Measurements from ENCODE around the gene CCL13.

Gene CCL13

DNA sequence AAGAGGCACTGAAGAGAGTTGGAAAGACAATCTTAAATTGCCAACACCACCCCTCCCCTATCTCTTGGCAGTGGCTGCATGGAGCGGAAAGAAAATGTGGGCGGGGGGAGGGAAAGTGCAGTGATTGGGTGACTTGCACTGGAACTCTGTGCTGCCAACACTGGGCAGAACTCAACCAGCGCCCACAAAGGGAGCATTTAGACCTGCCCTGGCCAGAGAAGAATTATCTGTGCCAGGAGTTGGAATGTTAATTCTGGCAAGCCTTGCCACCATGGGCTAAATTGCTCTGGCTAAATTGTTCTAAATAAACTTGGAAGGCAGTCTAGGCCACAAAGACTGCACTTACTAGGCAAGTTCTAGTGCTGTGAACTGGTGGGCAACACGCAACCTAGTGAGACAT is 6.5 kb upstream of the CCL13 start:
- Histone ChIP-seq H3K36me3 (ENCODE audit: insufficient read depth, low read length) (no peaks in the 10 kb centered on the region), H3K9me3 (ENCODE audit: control insufficient read depth, insufficient read depth, low read length) (no peaks in the 10 kb centered on the region), H3K9ac (ENCODE audit: low read depth, low read length) (no peak overlapping the region), H3K4me1 (ENCODE audit: insufficient read depth, low read length) (no peaks in the 10 kb centered on the region)

GRCh38 chr17:34351096-34351495 is 5.2 kb upstream of the CCL13 start:
- H3K9me3 ChIP-seq (ENCODE audit: control insufficient read depth, insufficient read depth, low read length), result no peaks in the 10 kb centered on the region
- H3K9ac ChIP-seq (ENCODE audit: low read depth, low read length), result no peak overlapping the region
- no peaks in the 10 kb centered on the region for H3K36me3 ChIP-seq (ENCODE audit: insufficient read depth, low read length)
- no peaks in the 10 kb centered on the region for H3K4me1 ChIP-seq (ENCODE audit: insufficient read depth, low read length)

GRCh38 chr17:34352191-34352590 is 4.1 kb upstream of the CCL13 start:
- no peak overlapping the region for H3K9ac ChIP-seq (ENCODE audit: low read depth, low read length)
- no peaks in the 10 kb centered on the region for H3K9me3 ChIP-seq (ENCODE audit: control insufficient read depth, insufficient read depth, low read length)
- no peaks in the 10 kb centered on the region for H3K36me3 ChIP-seq (ENCODE audit: insufficient read depth, low read length)
- no peaks in the 10 kb centered on the region for H3K4me1 ChIP-seq (ENCODE audit: insufficient read depth, low read length)

DNA sequence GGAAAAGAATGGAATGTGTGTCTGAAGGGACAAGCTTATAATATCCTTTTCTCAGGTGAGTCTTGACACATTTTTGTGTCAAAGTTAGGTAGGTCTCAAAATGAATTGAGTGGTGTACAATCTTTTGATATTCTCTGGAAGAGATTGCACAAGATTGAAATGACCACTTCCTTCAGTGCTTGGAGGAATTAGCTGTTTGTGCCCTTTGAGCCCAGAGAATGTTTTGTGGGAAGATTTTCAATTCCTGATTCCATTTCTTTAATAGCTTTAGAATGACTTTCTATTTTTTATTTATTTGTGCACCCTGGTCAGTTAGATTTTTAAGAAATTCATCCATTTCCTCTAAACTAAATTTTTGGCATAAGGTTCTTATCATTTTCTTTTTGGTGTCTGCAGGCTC is 1.6 kb upstream of the CCL13 start:
- no peaks in the 10 kb centered on the region for H3K36me3 ChIP-seq (ENCODE audit: insufficient read depth, low read length)
- no peaks in the 10 kb centered on the region for H3K4me1 ChIP-seq (ENCODE audit: insufficient read depth, low read length)
- H3K9me3 ChIP-seq (ENCODE audit: control insufficient read depth, insufficient read depth, low read length), result no peaks in the 10 kb centered on the region
- no peak overlapping the region for H3K9ac ChIP-seq (ENCODE audit: low read depth, low read length)

- no peak overlapping the region for H3K9ac ChIP-seq (ENCODE audit: low read depth, low read length)
- H3K4me1 ChIP-seq (ENCODE audit: insufficient read depth, low read length), result no peaks in the 10 kb centered on the region
These were observed 1.1 kb downstream of the CCL13 start for GRCh38 chr17:34357398-34357797.

DNA sequence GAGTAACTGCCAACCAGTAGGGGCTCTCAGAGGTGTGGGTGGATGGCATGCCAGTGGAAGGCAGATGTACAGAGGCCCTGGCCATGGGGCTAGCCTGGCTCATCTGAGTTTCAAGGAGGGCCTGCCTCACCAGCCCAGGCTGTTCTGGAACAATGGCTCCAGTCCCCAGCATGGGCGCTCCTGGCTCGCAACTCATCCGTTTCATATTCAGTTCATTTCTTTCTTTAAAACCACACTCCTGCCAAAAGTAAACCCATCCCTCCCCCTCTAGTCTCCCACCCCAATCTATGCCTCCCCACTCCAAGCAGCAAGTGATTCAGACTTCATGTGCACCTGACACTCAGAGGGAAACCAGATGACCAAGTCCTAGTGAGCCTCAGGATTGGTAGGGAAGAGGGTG is 2.4 kb downstream of the CCL13 start:
- Histone ChIP-seq H3K9me3 (ENCODE audit: control insufficient read depth, insufficient read depth, low read length) (no peaks in the 10 kb centered on the region), H3K9ac (ENCODE audit: low read depth, low read length) (no peak overlapping the region), H3K4me1 (ENCODE audit: insufficient read depth, low read length) (no peaks in the 10 kb centered on the region), H3K36me3 (ENCODE audit: insufficient read depth, low read length) (no peaks in the 10 kb centered on the region)

More at GRCh38 chr17:34357398-34357797, 1.1 kb downstream of the CCL13 start:
- Histone ChIP-seq H3K36me3 (ENCODE audit: insufficient read depth, low read length) (no peaks in the 10 kb centered on the region), H3K9me3 (ENCODE audit: control insufficient read depth, insufficient read depth, low read length) (no peaks in the 10 kb centered on the region)

GRCh38 chr17:34360601-34361270 is 4.5 kb downstream of the CCL13 start:
- H3K4me1 ChIP-seq (ENCODE audit: insufficient read depth, low read length), result no peaks in the 10 kb centered on the region
- H3K36me3 ChIP-seq (ENCODE audit: insufficient read depth, low read length), result no peaks in the 10 kb centered on the region
- no peaks in the 10 kb centered on the region for H3K9me3 ChIP-seq (ENCODE audit: control insufficient read depth, insufficient read depth, low read length)
- H3K9ac ChIP-seq (ENCODE audit: low read depth, low read length), result no peak overlapping the region

DNA sequence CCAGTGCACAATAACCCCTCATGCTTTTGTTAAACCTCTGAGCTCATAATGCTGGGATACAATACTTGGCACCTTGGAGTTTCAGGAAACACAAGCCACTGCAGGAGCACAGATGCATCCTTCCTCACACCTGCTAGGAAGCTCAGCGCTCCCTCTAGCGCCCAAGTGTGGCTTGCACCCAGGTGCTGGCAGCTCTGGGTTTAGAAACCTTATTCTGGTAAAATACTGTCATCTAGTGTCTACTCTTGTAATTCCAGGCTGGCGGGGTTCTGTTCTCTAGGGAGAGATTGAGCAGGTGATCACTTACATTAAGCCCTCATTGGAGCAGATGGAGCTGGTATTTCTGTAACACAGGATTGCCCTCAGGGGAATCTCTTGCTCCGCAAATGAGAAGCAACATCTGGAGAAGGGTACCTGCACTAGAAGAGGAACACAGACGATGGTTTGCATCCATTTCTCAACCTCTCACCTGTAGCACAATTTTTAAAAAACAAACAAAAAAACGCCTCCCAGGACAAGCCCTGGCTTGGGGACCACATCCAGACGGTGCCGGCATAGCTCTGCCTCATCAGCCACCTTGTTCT is 5.3 kb downstream of the CCL13 start:
- no peaks in the 10 kb centered on the region for H3K4me1 ChIP-seq (ENCODE audit: insufficient read depth, low read length)
- no peaks in the 10 kb centered on the region for H3K36me3 ChIP-seq (ENCODE audit: insufficient read depth, low read length)
- H3K9me3 ChIP-seq (ENCODE audit: control insufficient read depth, insufficient read depth, low read length), result no peaks in the 10 kb centered on the region
- no peak overlapping the region for H3K9ac ChIP-seq (ENCODE audit: low read depth, low read length)

- Histone ChIP-seq H3K36me3 (ENCODE audit: insufficient read depth, low read length) (no peaks in the 10 kb centered on the region), H3K4me1 (ENCODE audit: insufficient read depth, low read length) (no peaks in the 10 kb centered on the region), H3K9ac (ENCODE audit: low read depth, low read length) (no peak within 1 kb of the TSS), H3K9me3 (ENCODE audit: control insufficient read depth, insufficient read depth, low read length) (no peaks in the 10 kb centered on the region)
These were observed 6.9 kb downstream of the CCL13 start, which contains the start of gene CCL1 for GRCh38 chr17:34363183-34363661. CCL1 (minus strand) TSS chr17:34363233; CDS start chr17:34363161, 72 bp downstream.

GRCh38 chr17:34364751-34365150 is 8.5 kb downstream of the CCL13 start:
- H3K9ac ChIP-seq (ENCODE audit: low read depth, low read length), result no peak overlapping the region
- no peaks in the 10 kb centered on the region for H3K4me1 ChIP-seq (ENCODE audit: insufficient read depth, low read length)

GRCh38 chr17:34365340-34365739 is 9.1 kb downstream of the CCL13 start:
- H3K9me3 ChIP-seq (ENCODE audit: control insufficient read depth, insufficient read depth, low read length), result no peaks in the 10 kb centered on the region
- H3K9ac ChIP-seq (ENCODE audit: low read depth, low read length), result no peak overlapping the region
- no peaks in the 10 kb centered on the region for H3K36me3 ChIP-seq (ENCODE audit: insufficient read depth, low read length)
- no peaks in the 10 kb centered on the region for H3K4me1 ChIP-seq (ENCODE audit: insufficient read depth, low read length)

More at GRCh38 chr17:34364751-34365150, 8.5 kb downstream of the CCL13 start:
- no peaks in the 10 kb centered on the region for H3K9me3 ChIP-seq (ENCODE audit: control insufficient read depth, insufficient read depth, low read length)
- no peaks in the 10 kb centered on the region for H3K36me3 ChIP-seq (ENCODE audit: insufficient read depth, low read length)

DNA sequence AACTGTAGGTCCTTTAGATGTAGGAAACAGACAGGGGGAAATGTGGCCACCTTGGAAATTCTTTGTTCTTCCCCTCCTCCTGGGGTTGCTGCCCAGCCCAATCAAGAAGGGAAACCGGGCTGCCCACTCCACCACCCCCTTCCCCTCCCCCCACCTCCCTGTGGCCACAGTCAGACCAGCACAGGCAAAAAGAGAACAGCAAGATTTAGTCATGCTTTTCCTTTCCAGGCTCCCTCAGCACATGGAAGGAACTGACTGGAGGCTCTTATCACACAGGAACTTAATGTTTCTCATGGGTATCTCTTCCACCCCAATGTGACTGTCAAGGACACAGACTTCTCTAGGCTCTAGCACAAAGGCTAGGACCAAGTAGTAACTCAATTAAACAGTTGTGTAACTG is 9.7 kb downstream of the CCL13 start:
- Histone ChIP-seq H3K9me3 (ENCODE audit: control insufficient read depth, insufficient read depth, low read length) (no peaks in the 10 kb centered on the region), H3K9ac (ENCODE audit: low read depth, low read length) (no peak overlapping the region), H3K36me3 (ENCODE audit: insufficient read depth, low read length) (no peaks in the 10 kb centered on the region), H3K4me1 (ENCODE audit: insufficient read depth, low read length) (peaks cover 3% of the 10 kb centered on the region; the same call in 1 of the 2 replicates)

DNA sequence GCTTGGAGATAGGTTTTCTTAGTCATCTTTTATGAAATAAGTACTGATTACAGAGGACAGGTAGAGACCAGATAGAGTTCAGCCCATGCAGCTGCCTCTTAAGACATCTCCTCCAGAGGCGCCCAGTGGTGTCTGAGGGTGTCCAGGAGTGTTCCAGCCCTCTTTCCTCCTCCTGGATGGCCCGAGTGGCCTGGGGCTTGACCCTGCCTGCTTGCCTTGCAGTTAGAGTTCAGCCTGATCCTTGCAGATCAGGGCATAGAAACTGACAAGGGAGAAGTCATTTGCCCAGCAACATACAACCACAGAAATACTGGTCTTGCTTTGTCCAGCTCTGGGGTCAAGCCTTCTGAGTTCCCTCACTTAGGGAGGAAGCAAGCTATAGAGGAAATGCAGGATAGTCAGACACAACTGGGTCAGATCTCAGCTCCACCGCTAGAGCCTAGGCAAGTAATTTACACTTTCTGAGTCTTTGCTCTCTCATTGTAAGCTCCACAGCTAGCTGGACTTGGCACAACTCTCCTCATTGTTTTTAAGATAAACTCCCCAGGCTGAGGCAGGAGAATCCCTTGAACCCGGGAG is 10.3 kb downstream of the CCL13 start:
- peaks cover 5% of the 10 kb centered on the region; the same call in 1 of the 2 replicates for H3K4me1 ChIP-seq (ENCODE audit: insufficient read depth, low read length)
- no peaks in the 10 kb centered on the region for H3K9me3 ChIP-seq (ENCODE audit: control insufficient read depth, insufficient read depth, low read length)
- H3K9ac ChIP-seq (ENCODE audit: low read depth, low read length), result no peak overlapping the region
- H3K36me3 ChIP-seq (ENCODE audit: insufficient read depth, low read length), result no peaks in the 10 kb centered on the region

- H3K9ac ChIP-seq (ENCODE audit: low read depth, low read length), result no peak overlapping the region
- H3K4me1 ChIP-seq (ENCODE audit: insufficient read depth, low read length), result peaks cover 5% of the 10 kb centered on the region; the same call in 1 of the 2 replicates
- H3K9me3 ChIP-seq (ENCODE audit: control insufficient read depth, insufficient read depth, low read length), result no peaks in the 10 kb centered on the region
- H3K36me3 ChIP-seq (ENCODE audit: insufficient read depth, low read length), result no peaks in the 10 kb centered on the region
These were observed 11.4 kb downstream of the CCL13 start for GRCh38 chr17:34367486-34368195.
